ENCODE data around the gene RASGRF2. TPM values are rescaled to one million over a fixed set of nuclear protein-coding genes. Genes with fewer than 3 reads are reported as not detected.

RASGRF2 gene
- total RNA-seq, 1 experiment from 2014 or later, result not detected

DNA sequence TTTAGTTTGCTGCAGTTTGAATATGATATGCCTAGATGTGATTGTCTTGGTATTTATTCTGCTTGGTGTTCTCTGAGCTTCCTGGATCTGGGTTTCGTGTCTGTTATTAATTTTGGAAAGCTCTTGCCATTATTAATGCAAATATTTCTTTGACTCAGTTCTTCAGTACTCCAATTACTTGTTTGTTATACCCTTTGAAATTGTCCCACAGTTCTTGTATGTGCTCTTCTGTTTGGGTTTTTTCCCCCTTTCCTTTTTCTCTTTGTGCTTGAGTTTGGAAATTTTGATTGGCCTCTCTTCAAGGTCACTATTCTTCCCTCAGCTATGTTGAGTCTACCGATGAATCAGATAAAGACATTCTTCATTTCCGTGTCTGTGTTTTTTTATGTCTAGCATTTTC is 176.4 kb downstream of the RASGRF2 start:
- in situ Hi-C loops (cut with HindIII; ENCODE audit: low pct_unique_long_range_greater_than_20kb, low sequenced_read_pairs), result no loop called here
- no peak for DNase-seq (ENCODE audit: low read depth, low spot score)

DNA sequence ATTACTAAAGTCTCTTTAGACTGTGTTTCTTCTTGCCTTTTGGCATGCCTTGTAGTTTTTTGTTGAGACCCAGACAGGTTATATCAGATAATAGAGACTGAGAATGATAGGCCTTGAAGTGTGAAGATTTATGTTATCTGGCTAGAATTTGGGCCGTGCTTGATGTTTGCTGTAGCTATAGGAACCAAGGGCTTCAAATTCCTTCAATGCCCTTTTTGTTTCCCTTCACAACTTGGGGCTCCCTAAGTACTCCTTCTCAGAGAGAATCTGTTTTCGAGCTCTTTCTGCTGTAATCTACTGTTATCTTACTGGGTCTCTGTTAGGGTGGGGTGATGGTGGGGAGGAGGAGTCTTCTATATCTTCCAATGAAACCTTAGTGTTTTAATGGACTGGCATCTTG is 177.7 kb downstream of the RASGRF2 start:
- in situ Hi-C loops (cut with HindIII; ENCODE audit: low pct_unique_long_range_greater_than_20kb, low sequenced_read_pairs), result no loop called here
- DNase-seq (ENCODE audit: low read depth, low spot score), result no peak

DNA sequence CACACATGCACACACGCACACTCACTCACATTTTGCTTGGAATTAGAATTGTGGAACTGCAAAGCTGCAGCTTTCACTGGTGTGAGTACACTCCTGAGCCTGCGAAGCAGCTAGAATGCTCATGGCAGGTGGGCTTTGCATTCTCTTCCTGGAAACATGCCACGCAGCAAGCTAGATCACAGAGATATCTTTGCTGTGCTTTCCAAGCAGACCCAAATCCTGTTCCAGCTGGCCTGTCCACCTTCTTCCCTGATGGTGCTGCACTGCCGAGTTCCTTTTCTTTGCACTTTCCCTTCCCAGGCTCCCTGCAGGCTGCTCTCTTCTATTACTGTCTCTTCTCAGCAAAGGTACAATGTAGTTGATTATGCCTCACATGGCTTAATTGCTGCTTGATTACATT is 180.3 kb downstream of the RASGRF2 start:
- in situ Hi-C loops (cut with HindIII; ENCODE audit: low pct_unique_long_range_greater_than_20kb, low sequenced_read_pairs), result no loop called here
- no peak for DNase-seq (ENCODE audit: low read depth, low spot score)

DNA sequence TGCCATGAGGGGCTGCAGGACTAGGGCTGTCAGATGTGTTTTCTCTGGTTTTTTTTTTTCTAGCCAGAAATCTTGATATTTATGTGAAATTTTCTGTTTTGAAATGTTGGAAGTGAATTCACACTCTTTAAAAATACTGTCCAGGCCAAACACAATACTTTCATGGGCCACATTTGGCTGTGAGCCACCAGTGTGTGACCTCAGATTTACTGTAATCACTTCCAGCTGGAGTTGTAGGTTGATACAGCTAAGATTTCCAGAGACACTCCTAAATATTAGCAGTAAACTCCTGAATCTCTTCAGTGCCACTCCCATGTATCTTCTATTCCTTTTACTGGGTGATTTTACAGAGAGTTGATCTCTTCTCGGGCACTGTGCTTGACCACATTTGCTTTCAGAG is 180.8 kb downstream of the RASGRF2 start:
- DNase-seq (ENCODE audit: low read depth, low spot score), result no peak

DNA sequence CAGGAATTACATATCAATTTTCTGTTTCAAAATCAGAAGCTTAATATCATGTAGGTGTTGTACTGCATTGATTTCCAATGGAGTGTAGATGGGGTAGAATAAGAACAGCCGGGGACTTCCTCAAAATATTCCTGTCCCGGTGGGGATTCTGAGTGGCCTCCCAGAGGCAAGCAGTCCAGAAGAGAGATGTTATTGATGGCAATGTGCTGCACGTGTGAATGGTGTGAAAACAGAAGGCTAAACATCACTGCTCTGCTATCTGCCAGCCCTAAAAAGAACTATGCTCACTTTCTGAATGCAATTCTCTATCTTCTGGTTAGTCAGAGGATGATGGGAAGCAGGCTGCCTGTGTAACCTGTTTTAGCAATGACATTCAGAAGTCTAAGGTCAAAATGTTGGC is 181.9 kb downstream of the RASGRF2 start:
- DNase-seq (ENCODE audit: low read depth, low spot score), result no peak
- in situ Hi-C loops (cut with HindIII; ENCODE audit: low pct_unique_long_range_greater_than_20kb, low sequenced_read_pairs), result no loop called here

More for the DNA sequence above, 180.8 kb downstream of the RASGRF2 start:
- in situ Hi-C loops (cut with HindIII; ENCODE audit: low pct_unique_long_range_greater_than_20kb, low sequenced_read_pairs), result no loop called here

DNA sequence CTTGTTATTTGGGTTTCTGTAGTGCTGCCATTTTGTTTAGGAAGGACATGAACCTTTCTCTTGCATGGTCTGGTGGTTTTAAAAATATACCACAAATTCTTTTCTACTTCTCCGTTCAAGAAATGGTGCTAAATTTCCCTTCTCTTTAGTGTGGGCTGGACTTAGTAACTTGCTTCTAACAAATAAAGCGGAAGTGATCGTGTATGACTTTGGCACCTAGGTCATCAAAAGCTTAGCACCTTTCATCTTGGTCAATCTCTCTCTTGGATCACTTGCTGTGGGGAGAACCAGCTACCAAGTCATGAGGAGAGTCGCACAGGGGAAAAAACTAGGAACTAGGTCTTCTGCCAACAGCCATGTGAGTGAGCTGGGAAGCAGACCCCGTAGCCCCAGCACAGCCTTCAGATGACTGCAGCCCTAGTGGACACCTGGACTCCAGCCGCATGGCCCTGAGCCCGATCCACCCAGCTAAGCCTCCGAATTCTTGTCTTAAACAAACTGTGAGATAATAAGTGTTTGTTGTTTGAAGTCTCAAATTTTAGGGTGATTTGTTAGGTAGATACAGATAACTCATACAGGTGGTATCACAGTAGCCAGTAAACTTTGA is 185.3 kb downstream of the RASGRF2 start:
- no peak for DNase-seq (ENCODE audit: low read depth, low spot score)
- in situ Hi-C loops (cut with HindIII; ENCODE audit: low pct_unique_long_range_greater_than_20kb, low sequenced_read_pairs), result no loop called here

DNA sequence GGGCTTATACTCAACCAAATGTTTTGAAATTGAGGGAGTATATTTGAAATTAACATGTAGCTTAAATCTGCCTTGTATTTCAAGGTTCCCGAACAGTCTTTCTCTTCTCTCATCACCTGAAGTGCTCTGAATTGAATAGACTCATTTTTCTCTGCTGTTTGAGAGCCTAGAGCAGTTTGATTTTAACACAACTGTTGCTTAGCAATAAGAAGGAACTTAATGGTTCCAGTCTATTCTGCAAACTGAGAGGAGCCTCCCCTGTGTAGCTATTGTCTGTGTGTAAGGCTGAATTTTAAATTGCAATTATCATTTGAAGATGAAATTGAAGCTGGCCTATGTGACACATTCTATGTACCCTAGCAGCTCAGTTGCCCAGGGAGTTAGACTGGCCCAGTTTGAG is 185.9 kb downstream of the RASGRF2 start:
- no peak for DNase-seq (ENCODE audit: low read depth, low spot score)
- in situ Hi-C loops (cut with HindIII; ENCODE audit: low pct_unique_long_range_greater_than_20kb, low sequenced_read_pairs), result no loop called here

DNA sequence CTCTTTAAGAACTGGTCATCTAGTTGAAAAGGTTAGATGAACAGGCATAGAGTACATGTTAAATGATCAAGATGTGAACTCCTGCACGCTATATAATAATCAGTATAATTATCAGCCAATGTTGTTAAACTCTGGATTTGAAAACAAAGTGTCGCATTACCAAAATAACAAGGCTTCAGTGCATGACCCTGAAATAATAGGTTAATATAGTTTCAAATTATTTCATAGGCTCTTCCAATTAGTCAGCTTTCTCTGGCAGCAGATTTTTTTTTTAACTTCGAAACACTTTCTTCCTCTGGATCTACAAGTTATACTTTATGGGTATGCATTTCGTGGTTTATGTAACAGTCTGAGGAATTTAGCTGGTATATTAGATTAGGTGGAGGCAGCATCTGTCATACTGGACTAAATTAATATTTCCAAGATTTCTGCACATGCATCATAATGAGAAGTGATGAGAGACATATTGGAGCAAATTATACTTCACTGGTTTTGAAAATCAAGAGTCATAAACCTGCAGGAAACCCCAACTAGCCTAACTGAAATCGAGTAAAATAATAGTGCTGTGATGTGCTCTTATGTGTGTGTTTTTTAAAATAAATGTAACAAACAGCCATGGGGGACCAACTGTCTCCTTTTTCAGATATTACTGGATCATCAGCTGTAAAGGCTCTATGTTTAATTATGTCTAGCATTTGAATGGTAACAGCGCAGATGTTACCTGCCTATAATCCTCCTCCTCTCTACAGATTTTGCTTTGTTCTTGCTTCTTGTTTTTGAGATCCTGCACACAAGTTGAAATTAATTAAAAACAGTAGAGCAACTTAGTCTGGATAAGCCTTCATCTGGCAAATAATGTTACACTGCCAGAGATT is 187.1 kb downstream of the RASGRF2 start:
- in situ Hi-C loops (cut with HindIII; ENCODE audit: low pct_unique_long_range_greater_than_20kb, low sequenced_read_pairs), result no loop called here

DNA sequence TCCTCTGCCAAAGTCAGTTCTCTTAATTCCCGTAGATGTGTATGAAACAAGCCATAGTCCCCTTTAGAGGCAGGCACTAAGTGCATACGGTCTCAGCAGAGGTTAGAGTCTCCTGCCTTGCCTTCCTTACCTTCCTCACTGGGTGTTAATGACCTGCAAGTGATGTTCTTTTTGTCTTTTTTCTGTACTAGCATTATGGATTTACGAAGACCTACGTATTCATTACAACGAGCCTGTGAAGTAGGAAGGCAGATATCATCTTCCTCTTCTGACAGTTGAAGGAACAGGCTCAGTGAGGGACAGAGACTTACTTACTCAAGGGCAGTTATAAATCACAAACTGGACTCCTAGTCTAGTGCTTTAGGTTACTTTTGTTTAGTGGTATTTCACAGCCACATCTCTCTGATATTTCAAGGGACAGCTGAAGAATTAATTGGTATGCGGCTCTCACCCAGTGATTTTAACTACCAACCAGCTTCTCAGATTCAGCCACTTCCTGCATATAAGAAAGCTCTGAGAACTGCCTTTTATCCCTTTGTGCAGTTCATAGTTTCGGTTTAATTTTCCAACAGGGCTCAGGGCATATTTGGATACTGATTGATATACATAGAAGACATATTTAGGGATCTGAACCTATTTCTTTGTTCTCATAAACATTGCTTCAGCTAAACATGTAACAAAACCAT is 187.9 kb downstream of the RASGRF2 start:
- DNase-seq (ENCODE audit: low read depth, low spot score), result no peak
- in situ Hi-C loops (cut with HindIII; ENCODE audit: low pct_unique_long_range_greater_than_20kb, low sequenced_read_pairs), result no loop called here

More for the DNA sequence above, 187.1 kb downstream of the RASGRF2 start:
- no peak for DNase-seq (ENCODE audit: low read depth, low spot score)

DNA sequence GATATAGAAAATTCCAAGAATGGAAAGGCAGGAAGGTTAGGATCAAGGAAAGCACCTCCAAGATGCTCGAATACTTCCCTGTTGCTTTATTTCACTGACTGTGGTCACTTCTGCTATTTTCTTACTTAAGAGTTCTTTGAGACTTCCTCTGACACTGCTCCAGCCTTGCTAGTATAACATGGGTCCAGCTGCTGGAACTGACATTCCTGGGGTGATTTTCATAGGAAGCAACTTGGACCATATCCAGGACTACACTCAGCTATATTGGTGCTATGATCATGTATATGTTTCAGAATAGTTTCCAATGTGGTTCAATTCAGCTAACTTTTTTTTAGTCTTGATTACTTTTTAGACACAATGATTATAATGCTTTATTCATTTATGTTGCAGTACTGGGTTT is 191.4 kb downstream of the RASGRF2 start:
- in situ Hi-C loops (cut with HindIII; ENCODE audit: low pct_unique_long_range_greater_than_20kb, low sequenced_read_pairs), result no loop called here
- no peak for DNase-seq (ENCODE audit: low read depth, low spot score)

DNA sequence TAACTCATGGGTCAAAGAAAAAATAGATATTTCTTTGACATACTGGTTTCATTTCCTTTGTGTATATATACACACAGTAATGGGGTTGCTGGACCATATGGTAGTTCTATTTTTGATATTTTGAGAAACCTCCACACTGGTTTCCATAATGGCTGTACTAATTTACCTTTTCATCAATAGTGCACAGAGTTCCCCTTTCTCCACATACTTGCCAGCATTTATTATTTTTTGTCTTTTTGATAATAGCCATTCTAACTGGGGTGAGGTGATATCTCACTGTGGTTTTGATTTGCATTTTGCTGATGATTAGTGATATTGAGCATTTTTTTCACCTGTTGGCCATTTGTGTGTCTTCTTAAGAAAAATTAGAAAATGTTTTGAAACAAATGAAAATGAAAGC is 194.6 kb downstream of the RASGRF2 start:
- DNase-seq (ENCODE audit: low read depth, low spot score), result no peak
- in situ Hi-C loops (cut with HindIII; ENCODE audit: low pct_unique_long_range_greater_than_20kb, low sequenced_read_pairs), result no loop called here

DNA sequence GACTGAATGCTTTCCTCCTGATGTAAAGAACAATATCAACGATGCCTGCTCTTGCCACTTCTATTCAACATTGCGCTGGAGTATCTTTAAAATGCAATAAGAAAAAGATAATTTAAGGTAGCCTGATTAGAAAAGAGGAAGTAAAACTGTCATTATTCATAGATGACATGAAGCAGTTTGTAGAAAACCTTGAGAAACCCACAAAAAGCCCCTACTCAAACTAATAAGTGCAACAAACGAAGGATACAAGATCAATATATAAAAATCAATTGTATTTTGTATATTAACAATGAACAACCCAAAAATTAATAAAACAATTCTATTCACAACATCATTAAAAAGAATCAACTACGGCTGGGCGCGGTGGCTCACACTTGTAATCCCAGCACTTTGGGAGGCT is 196.6 kb downstream of the RASGRF2 start:
- in situ Hi-C loops (cut with HindIII; ENCODE audit: low pct_unique_long_range_greater_than_20kb, low sequenced_read_pairs), result no loop called here
- no peak for DNase-seq (ENCODE audit: low read depth, low spot score)

DNA sequence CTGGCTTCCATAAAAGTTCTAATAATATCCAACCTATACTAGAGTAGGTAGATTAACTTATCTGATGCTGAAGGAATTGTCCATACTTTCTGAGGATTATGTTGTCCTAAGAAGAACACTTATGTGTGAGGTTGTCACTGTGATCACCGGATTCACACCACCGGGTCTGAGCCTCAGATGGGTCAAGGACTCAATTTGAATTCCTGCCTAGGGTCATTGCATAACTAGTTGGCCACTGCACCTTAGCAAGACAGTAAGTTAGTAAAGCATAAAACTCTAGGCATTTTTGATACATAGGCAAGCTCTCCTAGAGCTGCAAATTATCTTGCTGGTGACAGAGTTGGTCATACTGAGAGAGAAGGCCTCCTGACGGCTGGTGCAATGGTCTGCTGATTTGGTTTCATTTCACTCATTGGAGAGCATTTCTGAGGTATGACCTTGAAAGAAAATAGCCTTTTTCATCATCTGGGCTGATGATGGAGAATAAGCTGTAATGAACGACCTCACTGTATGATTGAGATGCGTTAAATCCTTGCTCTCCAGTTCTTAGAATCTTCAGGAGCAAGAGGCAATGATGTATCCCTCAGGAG is 200.9 kb downstream of the RASGRF2 start:
- no peak for DNase-seq (ENCODE audit: low read depth, low spot score)
- in situ Hi-C loops (cut with HindIII; ENCODE audit: low pct_unique_long_range_greater_than_20kb, low sequenced_read_pairs), result no loop called here

DNA sequence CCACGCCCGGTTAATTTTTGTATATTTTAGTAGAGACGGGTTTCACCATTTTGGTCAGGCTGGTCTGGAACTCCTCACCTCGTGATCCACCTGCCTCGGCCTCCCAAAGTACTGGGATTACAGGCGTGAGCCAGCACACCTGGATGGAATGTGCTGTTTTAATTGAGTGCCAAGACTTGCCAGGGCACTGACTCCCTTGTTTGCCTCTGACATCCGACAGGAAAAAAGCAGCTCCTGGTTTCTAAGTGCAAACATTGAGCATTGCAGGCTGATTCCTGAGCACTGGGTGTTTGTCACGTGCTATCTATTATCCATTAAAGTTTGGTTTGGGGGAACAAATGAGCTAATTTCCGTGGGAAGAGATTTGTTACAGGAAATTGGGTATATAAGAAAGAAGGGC is 202.3 kb downstream of the RASGRF2 start:
- in situ Hi-C loops (cut with HindIII; ENCODE audit: low pct_unique_long_range_greater_than_20kb, low sequenced_read_pairs), result no loop called here
- no peak for DNase-seq (ENCODE audit: low read depth, low spot score)

DNA sequence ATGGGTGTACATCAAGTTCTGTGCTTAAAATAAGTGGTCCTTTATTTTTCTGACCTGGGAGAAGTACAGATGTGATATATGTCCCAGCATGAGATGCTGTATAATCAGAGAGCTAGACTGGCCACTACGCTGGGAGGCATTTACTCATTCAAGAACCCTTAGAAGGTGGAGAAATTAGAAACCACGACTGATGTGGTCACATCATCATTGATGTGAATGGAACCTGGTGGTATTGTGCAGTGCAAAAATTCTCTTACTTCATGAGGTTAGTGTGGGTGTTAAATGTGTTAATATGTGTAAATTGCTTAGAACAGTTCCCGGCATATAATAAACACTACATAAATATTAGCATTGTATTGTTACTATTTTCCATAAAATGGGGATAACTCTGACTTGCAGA is 203.5 kb downstream of the RASGRF2 start:
- DNase-seq (ENCODE audit: low read depth, low spot score), result no peak
- in situ Hi-C loops (cut with HindIII; ENCODE audit: low pct_unique_long_range_greater_than_20kb, low sequenced_read_pairs), result no loop called here

DNA sequence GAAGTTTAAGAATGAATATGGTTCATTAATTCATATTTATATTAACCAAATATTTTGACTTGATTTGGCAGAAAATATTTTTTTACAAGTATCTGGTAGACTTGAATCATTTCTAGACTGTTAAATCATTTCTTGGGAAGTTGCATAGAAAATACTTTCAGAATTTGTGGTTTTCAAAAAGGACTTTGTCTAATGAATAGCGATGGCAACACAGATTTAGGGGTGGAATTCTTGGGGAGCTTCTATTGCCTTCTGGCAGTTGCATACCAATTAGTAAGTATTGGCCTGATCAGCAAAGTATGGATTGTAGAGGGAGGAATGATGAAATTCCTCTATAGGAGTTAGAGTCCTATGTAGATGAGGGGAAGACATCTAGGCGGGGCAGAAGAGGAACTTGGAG is 204.3 kb downstream of the RASGRF2 start:
- in situ Hi-C loops (cut with HindIII; ENCODE audit: low pct_unique_long_range_greater_than_20kb, low sequenced_read_pairs), result no loop called here
- DNase-seq (ENCODE audit: low read depth, low spot score), result no peak

DNA sequence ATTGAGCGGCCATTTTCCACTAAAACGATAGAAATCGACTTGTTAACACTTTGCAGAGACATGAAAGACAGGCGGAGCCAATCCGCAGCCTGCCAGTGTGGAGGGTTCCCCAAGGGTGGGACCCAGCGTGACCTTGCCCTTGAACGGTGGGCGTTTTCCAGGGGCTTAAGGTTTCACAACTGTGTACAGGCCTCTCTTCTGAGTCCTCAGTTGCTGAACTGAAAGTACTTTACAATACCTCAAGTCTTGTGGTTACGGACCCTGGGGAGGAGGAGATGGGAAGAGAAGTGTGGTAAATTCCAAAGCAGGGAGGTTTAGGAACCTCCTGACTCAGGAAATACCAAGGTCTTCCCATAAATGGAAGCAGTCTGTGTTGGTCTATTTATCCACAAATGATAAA is 204.8 kb downstream of the RASGRF2 start:
- in situ Hi-C loops (cut with HindIII; ENCODE audit: low pct_unique_long_range_greater_than_20kb, low sequenced_read_pairs), result no loop called here
- DNase-seq (ENCODE audit: low read depth, low spot score), result peak; percentile 22

DNA sequence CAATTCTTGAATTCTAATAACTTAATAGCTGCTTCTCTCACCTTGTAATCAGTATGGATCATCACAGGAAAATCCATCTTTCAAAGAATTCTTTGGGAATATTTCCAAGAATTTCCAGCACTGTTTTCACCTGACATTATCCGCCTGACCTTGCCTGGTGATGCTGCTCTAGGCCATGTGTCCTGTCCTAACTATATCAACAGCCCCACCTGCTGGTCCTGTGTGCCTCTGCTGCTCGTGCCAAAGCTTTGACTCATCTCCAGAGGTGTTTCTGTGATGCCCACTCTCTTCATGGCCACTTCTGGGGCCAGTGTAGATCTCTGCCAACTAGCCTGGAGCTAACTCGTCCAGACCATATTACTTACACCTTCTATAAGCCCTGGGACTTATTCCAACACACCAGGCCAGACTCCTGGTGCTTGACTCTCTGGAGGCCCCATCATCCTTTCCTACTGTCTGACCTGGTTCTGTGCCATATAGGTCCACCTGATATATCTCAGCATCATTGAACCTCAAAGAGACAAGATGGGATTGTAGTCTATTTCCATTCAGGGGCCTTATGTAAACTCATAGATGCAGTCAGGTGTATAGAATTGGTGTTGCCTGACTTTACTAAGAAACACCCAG is 205.4 kb downstream of the RASGRF2 start:
- in situ Hi-C loops (cut with HindIII; ENCODE audit: low pct_unique_long_range_greater_than_20kb, low sequenced_read_pairs), result no loop called here

More for the DNA sequence above, 205.4 kb downstream of the RASGRF2 start:
- DNase-seq (ENCODE audit: low read depth, low spot score), result peak; percentile 84

Data from SK-MEL-5 (cell line).